Lower leg skin (tissue), 4 donors: ENCODE results near the gene TESMIN. TPM values are rescaled to one million over a fixed set of nuclear protein-coding genes. Genes with fewer than 3 reads are reported as not detected.

Experiments used
- DNase-seq, 2 donors: peaks; one replicate each; pipeline ENCODE4 v3.0.0-alpha.2; 2019; ENCODE audit warnings: low spot score in 2 of 2
- H3K4me3 ChIP-seq: fragments of 200-600 bp; sonication (generic); 2 replicates; pipeline ENCODE4 v1.5.1; 2017; ENCODE audit warnings: mild to moderate bottlenecking, low read depth; ENCODE audit not compliant: poor library complexity, severe bottlenecking
- POLR2A ChIP-seq, 2 donors: fragments of 450-650 bp; IDR thresholded peaks; one replicate each; pipeline ENCODE4 v1.6.1; 2016 to 2017; ENCODE audit warnings: antibody characterized with exemption in 2 of 2, mild to moderate bottlenecking in 1 of 2, moderate library complexity in 1 of 2
- WGBS, 2 donors: methylation state at CpG; one replicate each; pipeline ENCODE4 v1.1.5; 2018; 5-methylcytosine and 5-hydroxymethylcytosine counted together
- intact Hi-C: fragments of 100-400 bp; cut with DNase I; formaldehyde crosslinking; loops from one replicate; pipeline ENCODE4 v1.15.0; 2023; ENCODE audit warnings: low total_unique reads
- total RNA-seq, 4 donors: library from RNA; depleted of rRNA; stranded (reverse); fragments of >200 nt; gene quantifications; one replicate each; pipeline ENCODE4 v1.1.0, GENCODE V29; 2016
- TF ChIP-seq, protein P1 (sequence below), 3 donors: fragments of 450-650 bp; IDR thresholded peaks; one replicate each; pipeline ENCODE4 v1.5.1; 2016; ENCODE audit warnings: antibody characterized with exemption in 3 of 3, mild to moderate bottlenecking in 3 of 3, moderate library complexity in 2 of 3

Gene TESMIN
- total RNA-seq, 4 donors from 2014 or later = 1.3 to 3.9 (median 2.0) TPM

DNA sequence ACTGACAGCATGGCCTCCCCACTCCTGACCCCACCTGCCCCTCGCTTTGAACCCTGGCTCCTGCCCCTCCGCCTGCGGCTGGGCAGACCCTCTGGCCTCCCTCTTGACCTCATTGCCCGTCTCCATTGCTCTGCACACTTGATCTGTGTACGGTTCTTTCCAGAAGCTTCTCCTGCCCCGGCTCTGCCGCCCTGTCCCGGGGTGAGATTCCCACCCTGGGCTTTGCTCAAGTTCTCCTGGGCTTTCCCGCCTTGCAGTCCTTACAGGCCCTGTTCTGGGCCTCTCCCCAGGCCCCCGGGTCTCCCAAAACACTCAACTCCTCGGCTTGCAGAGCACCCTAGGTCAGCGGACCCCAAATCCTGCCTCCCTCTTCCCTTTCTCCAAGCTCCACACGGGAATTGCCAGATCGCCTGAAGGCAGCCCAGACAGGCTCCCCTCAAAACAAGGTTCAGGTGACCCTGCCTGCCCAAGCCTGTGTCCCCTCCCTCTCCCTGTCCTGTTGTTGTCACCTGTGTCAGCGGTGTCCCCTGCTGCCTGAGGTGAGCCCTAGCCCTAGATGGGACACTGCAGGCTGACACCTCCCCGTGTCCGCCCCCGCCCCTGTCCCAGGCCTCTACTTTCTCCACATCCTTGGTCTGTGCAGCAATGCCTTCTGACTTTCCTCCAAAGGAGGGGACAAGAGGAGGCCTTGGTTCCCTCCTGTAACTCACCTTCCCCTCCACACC, 65.5 kb downstream of the TESMIN start:
- TF ChIP-seq POLR2A (IDR thresholded peaks at IDR 0.05) = no peak
- TF ChIP-seq, protein P1, sequence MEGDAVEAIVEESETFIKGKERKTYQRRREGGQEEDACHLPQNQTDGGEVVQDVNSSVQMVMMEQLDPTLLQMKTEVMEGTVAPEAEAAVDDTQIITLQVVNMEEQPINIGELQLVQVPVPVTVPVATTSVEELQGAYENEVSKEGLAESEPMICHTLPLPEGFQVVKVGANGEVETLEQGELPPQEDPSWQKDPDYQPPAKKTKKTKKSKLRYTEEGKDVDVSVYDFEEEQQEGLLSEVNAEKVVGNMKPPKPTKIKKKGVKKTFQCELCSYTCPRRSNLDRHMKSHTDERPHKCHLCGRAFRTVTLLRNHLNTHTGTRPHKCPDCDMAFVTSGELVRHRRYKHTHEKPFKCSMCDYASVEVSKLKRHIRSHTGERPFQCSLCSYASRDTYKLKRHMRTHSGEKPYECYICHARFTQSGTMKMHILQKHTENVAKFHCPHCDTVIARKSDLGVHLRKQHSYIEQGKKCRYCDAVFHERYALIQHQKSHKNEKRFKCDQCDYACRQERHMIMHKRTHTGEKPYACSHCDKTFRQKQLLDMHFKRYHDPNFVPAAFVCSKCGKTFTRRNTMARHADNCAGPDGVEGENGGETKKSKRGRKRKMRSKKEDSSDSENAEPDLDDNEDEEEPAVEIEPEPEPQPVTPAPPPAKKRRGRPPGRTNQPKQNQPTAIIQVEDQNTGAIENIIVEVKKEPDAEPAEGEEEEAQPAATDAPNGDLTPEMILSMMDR (IDR thresholded peaks at IDR 0.05) = no peak
- intact Hi-C loops = no loop called here
- no peak for DNase-seq
- WGBS, 2 donors = 92% methylated on average over 18 of the region's 18 CpGs
- H3K4me3 ChIP-seq = no peak overlapping the region

DNA sequence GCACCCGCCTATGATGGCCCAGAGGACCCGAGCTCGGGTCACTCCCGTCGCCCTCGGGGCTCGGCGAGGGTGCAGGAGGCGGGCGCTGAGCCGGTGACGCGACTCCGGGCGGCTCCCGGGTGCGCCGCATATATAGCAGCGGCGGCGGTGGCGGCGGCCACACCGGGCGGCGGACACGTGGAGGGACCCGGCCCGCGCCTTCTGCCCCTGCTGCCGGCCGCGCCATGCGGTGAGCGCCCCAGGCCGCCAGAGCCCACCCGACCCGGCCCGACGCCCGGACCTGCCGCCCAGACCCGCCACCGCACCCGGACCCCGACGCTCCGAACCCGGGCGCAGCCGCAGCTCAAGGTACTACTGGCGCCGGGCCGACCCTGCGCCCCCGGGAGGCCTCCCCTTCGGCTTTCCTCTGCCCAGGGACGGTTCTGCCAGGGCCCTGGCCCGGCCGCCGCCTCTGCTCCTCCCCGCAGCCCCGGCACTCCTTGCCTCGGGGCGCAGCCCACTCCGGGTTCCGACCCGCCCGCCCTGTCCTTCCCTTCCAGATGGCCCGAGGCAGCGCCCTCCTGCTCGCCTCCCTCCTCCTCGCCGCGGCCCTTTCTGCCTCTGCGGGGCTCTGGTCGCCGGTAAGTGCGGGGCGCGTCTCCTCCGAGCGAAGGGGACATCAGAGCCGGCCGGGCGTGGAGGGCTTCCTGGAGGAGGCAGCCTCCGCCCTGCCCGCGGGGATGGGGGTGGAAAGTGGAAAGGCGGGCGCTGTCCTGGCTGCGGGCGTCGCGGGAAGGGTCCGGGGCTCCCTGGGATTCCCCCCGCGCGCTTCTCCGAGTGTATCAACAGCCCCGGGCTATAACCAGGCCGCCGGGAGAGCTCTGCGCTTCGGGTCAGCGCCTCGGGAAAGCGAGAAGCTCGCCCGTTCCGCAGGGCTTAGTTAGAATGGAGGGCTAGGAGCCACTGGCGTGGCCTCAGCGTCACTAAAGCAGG, 66.6 kb downstream of the TESMIN start, which contains the start of gene GAL:
Gene GAL (plus strand): TSS at position 160 of the 972 bp plus-strand sequence. CDS start 380 bp downstream, at position 540.
- TF ChIP-seq, protein P1 (IDR thresholded peaks at IDR 0.05) = no peak
- no peak for TF ChIP-seq POLR2A (IDR thresholded peaks at IDR 0.05)
- no peak for DNase-seq
- WGBS, 2 donors = 8 to 9% methylated on average over 49 to 80 of the region's 113 CpGs
- intact Hi-C loops = no loop called here
- H3K4me3 ChIP-seq = no peak within 1 kb of the TSS

DNA sequence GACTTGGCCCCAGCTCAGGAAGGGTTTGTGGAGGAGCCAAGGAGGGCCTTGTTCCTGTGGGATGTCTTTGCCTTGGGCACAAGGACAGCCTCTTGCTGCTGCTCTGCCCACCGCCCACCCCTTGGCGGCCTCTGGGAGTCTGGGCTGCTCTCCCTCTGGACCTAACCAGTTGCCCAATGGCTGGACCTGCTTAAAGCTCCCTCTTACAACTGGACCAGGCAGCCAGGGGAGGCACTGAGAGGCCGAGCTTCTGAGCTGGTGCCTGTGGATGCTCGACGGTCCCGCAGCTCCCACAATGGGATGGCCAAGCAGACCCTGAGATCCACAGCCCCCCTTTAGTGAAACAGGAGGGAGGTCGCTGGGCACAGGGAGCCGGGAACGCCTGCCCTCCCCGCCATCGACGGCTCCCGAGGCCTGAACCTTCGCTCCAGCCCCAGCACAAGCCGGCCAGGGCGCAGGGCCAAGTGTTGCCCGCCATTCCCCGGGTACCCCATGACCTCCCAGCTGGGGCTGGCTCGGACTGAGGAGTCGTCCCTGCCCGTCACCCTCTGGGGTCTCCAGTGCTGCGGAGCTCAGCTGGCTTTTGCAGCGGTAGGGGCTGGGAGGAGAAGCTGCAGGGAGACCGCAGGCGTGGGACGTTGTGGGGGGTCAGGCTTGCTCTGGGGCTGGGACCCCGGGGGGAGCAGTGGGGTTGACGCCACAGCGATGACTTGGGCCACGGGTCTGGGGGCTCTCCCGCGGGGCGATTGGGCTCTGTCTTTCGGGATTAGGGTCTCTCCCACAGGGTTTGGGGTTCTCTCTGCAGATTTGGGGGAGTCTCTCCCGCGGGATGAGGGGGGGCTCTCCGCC, 67.6 kb downstream of the TESMIN start:
- H3K4me3 ChIP-seq = no peak overlapping the region
- DNase-seq = no peak

DNA sequence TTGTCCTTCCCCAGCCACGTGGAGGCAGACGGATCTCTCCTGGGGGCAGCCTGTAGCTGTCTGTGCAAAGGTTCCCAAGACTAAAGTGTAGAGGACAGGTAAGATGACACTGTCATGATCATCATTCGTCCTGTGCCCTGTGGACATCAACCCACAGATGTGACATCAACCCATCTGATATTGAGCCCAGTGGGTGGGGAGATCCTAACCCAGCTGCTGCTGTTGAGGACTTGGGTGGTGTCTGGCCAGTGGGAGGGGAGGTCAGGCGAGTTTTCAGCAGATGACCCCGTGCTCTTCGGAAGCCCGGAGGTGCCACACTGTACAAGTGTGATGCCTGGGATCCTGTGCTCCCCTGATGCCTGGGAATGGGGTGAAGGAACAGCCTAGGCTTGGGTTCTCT, 68.2 kb downstream of the TESMIN start:
- 75 to 79% methylated on average over 7 of the region's 7 CpGs for WGBS, 2 donors
- intact Hi-C loops = no loop called here
- no peak overlapping the region for H3K4me3 ChIP-seq
- peak in 1 of 2 donors; percentile 69 for DNase-seq
- TF ChIP-seq, protein P1 (IDR thresholded peaks at IDR 0.05) = no peak
- TF ChIP-seq POLR2A (IDR thresholded peaks at IDR 0.05) = no peak

More for the DNA sequence above, 67.6 kb downstream of the TESMIN start:
- TF ChIP-seq, protein P1 (IDR thresholded peaks at IDR 0.05) = no peak
- TF ChIP-seq POLR2A (IDR thresholded peaks at IDR 0.05) = no peak
- intact Hi-C loops = no loop called here
- WGBS, 2 donors = 49 to 62% methylated on average over 13 to 25 of the region's 37 CpGs

DNA sequence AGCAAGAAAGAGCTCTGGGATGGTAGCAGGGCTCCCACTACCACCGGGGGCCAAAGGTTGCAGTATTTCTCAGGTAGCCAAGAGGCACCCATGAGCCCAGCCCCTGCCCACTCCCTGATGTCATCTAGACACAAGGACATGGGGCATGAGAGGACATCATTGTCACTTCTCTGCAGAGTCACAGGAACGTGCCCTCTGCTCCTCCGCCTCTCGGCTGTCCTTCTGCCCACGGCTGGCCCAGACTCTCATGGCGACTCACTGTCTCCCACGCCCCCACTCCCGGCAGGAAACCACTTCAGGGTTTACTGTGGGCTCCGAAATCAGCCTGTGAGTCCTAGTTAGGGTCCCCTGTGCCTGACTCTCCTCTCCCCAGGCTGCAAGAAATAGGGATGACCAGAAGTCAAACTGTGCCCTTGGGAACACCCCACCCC, 68.8 kb downstream of the TESMIN start:
- peak in 1 of 2 donors; percentile 66 for DNase-seq
- 59 to 88% methylated on average over 7 to 9 of the region's 9 CpGs for WGBS, 2 donors
- H3K4me3 ChIP-seq = no peak overlapping the region
- intact Hi-C loops = no loop called here
- TF ChIP-seq POLR2A (IDR thresholded peaks at IDR 0.05) = no peak
- TF ChIP-seq, protein P1 (IDR thresholded peaks at IDR 0.05) = no peak
